Suprapubic skin (tissue), 3 donors: ENCODE data around the gene GATAD2B.

ENCODE experiments used
- CTCF ChIP-seq, 2 donors: fragments of 200-600 bp in 1 of 2; fragments of 450-650 bp in 1 of 2; sonication (generic) in 1 of 2; IDR thresholded peaks; one replicate each; pipeline ENCODE4 v1.5.1; 2016 to 2019; ENCODE audit warnings: antibody characterized with exemption in 2 of 2, mild to moderate bottlenecking in 1 of 2, moderate library complexity in 1 of 2
- POLR2AphosphoS5 ChIP-seq, 3 donors: sonication (generic); formaldehyde crosslinking; IDR thresholded peaks; one replicate each; pipeline ENCODE4 v1.6.1; 2017; ENCODE audit warnings: antibody characterized with exemption in 3 of 3

- TF ChIP-seq CTCF (IDR thresholded peaks at IDR 0.05) (no peak), POLR2AphosphoS5 (IDR thresholded peaks at IDR 0.05) (peak in 2 of 3 donors; percentile 58 to 72)
Measured at GRCh38 chr1:153922972-153923925, at the start of gene GATAD2B.
